Fibroblast of mammary gland (primary cell): ENCODE data around the gene CDKN2A.
A peak's percentile ranks its signal among the peaks of the same experiment; 100 is the strongest.

ENCODE experiments used
- DNase-seq: peaks from one replicate; pipeline ENCODE4 v3.0.0-alpha.2; 2010; ENCODE audit warnings: low read depth
- H3K4me3 ChIP-seq: 2 replicates; pipeline ENCODE4 v1.5.1; 2011; ENCODE audit warnings: low read depth, mild to moderate bottlenecking, low read length, moderate library complexity; ENCODE audit not compliant: control insufficient read depth
- CTCF ChIP-seq: conservative IDR thresholded peaks from 2 replicates; pipeline ENCODE4 v1.5.1; 2011; ENCODE audit warnings: low read depth, low read length, inconsistent platforms; ENCODE audit not compliant: control insufficient read depth, insufficient read depth

CDKN2A gene

DNA sequence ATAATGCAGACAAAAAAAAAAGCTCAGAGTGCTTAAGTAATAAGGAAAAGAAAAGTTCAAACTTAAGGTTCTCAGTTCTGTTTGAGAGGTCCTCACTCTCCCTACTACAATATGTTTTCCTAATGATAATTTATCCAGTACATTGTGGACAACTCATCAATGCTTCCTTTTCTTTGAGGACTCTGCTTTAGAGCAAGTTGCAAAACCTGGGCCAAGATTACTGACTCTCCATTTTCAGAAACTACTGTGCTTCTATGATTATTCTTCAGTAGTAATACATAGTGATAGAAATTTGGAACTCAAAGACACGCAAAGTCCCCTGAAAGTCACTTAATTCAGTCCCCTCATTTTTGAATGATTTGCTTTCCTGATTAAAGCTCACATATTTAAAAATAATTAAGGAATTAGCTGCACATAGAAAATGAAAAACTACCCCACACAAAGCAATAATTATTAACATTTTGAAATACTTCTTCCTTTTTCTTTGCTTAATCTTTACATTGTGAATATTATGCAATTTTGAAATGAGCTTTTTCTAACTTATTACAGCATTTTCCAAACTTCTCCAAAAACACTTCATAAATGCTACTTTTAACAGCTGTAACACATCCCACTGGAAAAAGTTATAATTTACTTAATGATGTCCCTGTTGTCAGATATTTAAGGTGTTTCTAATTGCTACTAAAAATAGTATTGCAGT, 11.2 kb downstream of the CDKN2A start:
- no peak overlapping the region for H3K4me3 ChIP-seq
- no peak for TF ChIP-seq CTCF
- DNase-seq = no peak

DNA sequence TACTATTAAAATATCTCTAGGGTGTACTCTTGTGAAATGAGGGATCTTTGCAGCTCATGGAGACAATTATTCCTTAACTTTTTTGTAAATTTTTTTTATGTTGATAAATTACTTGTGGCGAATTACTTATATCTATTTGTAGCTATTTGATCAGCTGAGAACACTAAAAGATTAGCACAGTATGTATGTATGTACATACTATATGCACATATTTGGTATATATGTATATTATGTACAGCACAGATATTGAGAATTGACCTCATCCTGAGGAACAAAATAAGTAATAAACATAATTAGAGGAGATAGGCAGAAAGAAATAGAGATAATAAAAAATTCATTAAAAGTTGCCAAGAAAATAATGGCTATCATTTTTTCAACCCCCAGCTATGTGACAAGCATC, 11.8 kb downstream of the CDKN2A start:
- no peak for DNase-seq
- H3K4me3 ChIP-seq = no peak overlapping the region
- no peak for TF ChIP-seq CTCF

DNA sequence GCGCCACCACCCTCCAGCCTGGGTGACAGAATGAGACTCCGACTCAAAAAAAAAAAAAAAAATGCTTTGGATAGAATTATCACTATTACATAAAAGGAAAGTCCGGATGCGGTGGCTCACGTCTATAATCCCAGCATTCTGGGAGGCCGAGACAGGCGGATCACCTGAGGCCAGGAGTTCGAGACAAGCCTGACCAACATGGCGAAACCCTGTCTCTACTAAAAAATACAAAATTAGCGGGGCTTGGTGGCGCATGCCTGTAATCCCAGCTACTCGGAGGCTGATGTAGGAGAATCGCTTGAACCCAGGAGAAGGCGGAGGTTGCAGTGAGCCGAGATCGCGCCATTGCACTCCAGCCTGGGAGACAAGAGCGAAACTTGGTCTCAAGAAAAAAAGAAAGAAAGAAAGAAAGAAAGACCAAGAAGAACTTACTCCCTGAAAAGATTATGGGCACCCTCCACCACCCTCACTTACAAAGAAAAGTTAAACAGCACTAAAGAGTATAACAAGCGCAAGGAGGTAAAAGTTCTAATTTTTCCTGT, 17.8 kb downstream of the CDKN2A start:
- no peak overlapping the region for H3K4me3 ChIP-seq
- DNase-seq = no peak
- no peak for TF ChIP-seq CTCF

DNA sequence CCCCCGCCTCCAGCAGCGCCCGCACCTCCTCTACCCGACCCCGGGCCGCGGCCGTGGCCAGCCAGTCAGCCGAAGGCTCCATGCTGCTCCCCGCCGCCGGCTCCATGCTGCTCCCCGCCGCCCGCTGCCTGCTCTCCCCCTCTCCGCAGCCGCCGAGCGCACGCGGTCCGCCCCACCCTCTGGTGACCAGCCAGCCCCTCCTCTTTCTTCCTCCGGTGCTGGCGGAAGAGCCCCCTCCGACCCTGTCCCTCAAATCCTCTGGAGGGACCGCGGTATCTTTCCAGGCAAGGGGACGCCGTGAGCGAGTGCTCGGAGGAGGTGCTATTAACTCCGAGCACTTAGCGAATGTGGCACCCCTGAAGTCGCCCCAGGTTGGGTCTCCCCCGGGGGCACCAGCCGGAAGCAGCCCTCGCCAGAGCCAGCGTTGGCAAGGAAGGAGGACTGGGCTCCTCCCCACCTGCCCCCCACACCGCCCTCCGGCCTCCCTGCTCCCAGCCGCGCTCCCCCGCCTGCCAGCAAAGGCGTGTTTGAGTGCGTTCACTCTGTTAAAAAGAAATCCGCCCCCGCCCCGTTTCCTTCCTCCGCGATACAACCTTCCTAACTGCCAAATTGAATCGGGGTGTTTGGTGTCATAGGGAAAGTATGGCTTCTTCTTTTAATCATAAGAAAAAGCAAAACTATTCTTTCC, 19.3 kb downstream of the CDKN2A start:
- peak overlapping the region; percentile 60 for H3K4me3 ChIP-seq
- DNase-seq = peak; percentile 49
- no peak for TF ChIP-seq CTCF

DNA sequence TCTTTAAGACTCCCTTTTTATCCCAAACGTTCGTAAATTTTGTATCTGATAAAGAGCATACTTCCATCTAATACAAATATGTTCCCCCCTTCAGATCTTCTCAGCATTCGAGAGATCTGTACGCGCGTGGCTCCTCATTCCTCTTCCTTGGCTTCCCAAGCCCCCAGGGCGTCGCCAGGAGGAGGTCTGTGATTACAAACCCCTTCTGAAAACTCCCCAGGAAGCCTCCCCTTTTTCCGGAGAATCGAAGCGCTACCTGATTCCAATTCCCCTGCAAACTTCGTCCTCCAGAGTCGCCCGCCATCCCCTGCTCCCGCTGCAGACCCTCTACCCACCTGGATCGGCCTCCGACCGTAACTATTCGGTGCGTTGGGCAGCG, 19.9 kb downstream of the CDKN2A start:
- no peak for DNase-seq
- peak overlapping the region; percentile 60 for H3K4me3 ChIP-seq
- no peak for TF ChIP-seq CTCF

DNA sequence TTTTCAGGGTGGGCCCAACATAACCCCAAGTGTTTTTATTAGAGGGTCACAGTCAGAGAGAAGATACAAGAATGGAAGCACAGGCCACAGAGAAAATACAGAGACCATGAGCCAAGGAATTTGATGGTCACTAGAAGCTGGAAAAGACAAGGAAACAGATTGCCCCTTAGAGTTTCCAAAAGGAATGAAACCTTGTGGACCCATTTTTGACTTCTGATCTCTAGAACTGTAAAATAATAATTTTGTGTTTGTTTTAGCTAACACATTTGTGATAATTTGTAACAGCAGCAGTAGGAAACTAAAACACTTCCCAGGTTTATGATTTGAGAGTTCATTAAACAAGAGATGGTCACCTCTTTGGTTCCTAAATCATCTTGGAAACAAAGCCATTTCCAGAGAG, 21.8 kb downstream of the CDKN2A start:
- no peak for TF ChIP-seq CTCF
- DNase-seq = no peak
- no peak overlapping the region for H3K4me3 ChIP-seq
